ENCODE results near the gene DNAJC18.

The DNAJC18 gene

GRCh38 chr5:139402561-139403158 lies 36.7 kb downstream of the DNAJC18 start:
- peak; percentile 70 for DNase-seq

GRCh38 chr5:139401546-139401945 lies 37.8 kb downstream of the DNAJC18 start:
- DNase-seq: no peak

- no peak for DNase-seq
These were observed 39.7 kb downstream of the DNAJC18 start for GRCh38 chr5:139399501-139400121.

GRCh38 chr5:139397921-139398320 lies 41.4 kb downstream of the DNAJC18 start:
- no peak for DNase-seq

DNA sequence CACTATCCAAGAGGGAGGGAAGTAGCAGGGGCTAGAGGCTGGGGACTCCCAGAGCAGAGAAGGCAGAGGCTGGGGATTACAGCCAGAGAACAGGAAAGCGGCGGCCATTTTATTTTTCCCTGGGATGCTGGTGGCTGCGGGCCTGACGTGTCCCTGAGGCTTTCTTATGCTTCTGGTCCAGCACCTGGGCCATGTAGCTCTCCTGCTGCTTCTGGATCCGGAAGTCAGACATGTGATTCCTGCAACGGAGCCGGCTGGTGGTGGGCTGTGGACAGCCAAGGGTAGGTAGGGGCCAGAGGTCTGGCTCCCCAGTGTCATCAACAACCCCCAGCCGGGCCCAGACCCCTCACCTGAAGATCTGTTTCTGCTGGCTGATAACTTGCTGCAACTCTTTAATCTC lies 42.6 kb downstream of the DNAJC18 start:
- no peak for DNase-seq

GRCh38 chr5:139395844-139396640 lies 43.3 kb downstream of the DNAJC18 start:
- DNase-seq: no peak

GRCh38 chr5:139394654-139395566 lies 44.4 kb downstream of the DNAJC18 start, which contains the start of gene PROB1:
PROB1 (minus strand) TSS chr5:139395104; CDS start chr5:139395081, 23 bp downstream.
- DNase-seq: no peak

DNA sequence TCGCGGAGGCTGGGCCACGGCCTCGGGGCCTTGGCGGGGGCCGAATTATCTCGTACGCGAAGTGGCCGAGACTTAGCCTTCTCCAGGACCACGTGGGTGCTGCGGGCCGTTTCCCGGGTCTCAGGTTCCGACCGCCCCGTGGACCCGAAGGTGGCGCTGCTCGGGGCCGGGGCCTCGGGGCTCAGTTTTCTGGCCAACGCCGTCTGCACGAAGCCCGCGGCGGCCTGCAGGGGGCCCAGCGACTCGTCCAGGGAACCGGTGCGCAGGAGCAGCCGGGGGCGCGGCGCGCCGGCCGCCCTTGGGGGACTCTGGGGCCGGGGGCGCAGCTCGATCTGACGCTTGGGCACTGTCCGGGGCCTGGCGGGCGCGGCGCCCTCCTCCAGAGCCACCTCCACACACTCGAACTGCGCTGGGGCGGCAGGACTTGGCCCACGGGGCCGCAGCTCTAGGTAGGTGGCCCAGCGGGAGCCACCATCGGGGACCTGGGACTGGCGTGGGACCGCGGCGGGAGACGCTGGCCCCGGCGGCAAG lies 45.1 kb downstream of the DNAJC18 start:
- no peak for DNase-seq

DNA sequence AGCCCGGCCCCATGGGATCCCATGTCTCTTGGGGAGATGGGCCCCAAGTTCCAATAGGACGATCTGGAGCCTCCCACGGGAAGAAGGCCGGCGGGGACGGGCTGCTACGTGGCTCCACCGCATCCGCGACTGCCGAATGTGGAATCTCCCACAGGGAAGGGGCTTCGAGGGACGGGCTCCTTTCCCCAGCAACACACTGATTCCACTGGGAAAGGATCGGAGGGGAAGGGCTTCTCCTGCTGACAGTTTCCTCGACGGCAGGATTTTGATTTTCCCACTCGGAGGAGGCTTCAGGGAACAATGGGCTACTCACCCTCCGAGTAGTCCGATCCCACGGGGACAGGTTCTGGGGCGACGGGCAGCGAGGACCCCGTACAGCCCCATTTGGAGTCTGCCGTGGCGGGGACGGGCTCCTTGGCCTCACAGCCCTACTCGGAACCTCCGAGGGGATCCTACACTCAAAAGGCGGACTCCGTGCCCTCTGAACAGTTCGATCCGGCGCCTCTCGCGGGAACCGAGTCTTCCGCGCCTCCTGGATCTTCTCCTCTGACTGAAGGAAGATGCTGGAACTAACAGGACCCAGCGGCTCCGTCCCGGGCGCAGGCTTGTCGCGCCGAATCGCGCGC lies 45.7 kb downstream of the DNAJC18 start:
- no peak for DNase-seq

DNA sequence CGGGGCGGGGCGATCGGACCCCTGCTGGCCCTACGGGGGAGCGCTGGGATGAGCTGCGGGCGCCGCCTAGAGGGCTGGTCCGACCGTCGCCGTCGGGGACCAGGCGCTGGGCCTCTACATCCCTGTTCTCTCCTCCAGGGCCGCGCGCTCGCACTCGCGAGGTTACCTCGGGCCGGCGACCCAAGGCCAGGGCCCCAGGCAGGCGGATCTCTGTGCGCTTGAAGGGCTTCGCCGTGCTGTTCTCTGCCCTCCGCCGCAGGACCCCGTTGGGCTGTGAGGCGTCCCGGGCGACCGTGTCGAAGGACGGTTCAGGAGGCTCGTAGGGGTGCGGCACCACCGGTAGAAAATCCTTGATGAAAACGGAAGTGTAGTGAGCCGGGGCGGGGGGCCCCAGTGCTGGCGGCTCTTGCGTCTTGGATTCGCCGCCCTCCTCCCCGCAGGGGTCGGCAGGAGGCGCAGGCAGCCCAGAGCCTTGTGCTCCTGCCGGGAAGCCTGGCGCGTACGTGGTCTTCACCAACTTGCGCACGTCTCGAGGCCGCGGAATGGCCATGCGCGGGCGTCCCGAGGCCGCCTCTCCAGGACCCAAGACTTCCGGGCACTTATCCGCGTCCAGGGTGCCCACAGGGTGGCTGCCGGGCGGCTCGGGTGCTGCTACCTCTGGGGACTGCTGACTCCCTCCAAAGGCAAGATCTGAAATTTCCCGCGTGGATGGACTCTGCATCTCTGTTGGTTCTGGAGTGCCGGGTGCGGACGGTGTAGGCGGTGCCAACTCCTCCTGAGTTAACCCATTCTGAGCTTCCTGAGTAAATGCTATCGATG lies 46.4 kb downstream of the DNAJC18 start:
- peak; percentile 92 for DNase-seq

DNA sequence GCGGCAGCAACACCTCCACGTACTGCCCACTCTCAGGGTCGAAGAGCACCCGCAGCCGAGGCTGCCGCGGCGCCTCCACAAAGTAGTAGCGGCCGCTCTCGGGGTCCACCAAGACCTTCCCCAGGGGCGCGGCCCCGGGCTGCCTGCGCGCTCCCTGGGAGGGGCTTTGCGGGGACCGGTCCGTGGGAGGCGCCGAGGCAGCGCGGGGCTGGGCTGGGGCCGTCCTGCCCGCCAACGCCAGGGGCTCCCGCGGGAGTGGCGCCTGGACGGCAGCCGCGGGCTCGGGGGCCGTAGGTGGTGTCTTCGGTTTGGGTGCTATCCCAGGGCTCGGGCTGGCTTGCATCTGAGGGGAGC lies 47.0 kb downstream of the DNAJC18 start:
- no peak for DNase-seq

DNA sequence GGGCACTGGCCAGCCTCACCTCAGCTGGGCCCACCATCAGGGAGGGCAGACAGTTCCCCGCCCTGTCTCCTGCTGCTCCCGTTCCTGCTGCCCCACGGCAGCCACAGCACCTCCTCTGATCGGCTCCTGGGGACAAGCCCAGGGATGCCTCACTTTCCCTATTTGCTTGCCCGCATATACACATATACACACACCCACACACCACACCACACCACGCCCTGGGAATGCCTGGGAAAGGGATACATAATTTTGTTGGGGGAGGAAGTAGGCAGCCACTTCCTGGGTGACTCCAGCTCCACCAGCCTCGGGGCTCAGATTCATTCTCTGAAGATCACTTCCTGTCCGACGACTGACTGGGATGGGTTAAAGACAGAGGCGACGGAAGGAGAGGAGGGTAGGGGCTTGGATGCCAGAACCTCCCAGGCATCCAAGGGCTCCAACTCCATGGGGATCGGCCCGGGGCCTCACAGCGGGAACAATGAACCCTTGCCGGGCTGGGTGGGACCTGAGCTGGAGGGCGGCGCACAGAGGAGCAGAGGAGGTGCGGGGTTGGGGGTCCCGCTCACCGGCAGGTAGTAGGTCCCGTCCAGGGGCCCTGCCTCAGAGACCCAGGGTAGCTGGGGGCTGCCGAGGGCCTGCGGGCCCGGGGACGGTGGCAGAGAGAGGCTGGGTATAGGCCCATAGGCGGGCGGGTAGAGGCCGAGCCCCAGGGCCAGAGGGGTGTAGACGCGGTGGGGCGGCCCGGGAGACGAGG lies 47.6 kb downstream of the DNAJC18 start:
- DNase-seq: no peak

GRCh38 chr5:139390639-139391569 lies 48.4 kb downstream of the DNAJC18 start:
- no peak for DNase-seq

DNA sequence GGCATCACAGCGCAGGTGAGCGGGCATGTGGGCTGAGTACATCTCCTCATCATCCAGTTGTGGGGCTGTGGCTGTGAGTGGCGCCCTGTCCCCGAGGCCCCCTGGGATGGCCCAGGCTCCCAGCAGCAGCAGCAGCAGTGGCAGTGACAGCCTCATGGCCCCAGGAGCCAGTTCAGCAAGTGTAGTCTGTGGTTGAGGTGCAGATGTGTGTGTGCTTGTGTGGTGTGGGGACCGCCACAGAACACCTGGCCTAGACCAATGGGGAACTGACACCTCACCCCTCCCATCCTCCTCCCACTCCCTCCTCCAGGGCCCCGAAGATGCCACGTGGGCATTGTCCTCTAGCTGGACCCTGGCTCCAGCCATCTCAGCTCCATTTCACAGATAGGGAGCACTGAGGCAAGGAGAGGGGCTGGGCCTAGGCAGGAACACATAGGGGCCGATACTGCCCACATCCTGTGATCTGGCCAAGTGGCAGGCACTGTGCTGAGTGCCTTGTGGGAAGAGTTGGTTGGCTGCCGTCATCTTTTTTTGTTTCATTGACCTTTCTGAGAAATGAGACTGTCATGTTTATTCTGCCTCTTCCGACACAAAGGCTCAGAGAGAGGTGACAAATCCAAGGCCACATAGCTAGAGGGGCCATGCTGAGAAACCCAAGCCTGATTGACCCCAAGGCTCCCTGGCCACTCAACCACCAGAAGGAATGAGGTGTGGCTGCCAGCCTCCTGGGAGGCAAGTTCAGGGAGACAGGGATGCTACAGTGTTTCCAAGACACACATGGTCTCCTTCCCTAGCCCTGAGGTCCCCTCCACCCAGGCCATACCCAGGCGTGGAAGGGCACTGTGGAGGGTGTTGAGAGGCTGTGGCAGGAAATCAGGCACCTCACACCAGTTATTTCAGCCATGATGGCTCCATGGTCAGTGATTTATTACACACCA lies 49.4 kb downstream of the DNAJC18 start, which contains the start of gene MZB1:
Gene MZB1 (minus strand): TSS at position 213 of the 938 bp plus-strand sequence. CDS start 57 bp downstream, at position 156.
- DNase-seq: peak; percentile 74

- DNase-seq: peak; percentile 44
These were observed 51.0 kb downstream of the DNAJC18 start for GRCh38 chr5:139388198-139388821.

DNA sequence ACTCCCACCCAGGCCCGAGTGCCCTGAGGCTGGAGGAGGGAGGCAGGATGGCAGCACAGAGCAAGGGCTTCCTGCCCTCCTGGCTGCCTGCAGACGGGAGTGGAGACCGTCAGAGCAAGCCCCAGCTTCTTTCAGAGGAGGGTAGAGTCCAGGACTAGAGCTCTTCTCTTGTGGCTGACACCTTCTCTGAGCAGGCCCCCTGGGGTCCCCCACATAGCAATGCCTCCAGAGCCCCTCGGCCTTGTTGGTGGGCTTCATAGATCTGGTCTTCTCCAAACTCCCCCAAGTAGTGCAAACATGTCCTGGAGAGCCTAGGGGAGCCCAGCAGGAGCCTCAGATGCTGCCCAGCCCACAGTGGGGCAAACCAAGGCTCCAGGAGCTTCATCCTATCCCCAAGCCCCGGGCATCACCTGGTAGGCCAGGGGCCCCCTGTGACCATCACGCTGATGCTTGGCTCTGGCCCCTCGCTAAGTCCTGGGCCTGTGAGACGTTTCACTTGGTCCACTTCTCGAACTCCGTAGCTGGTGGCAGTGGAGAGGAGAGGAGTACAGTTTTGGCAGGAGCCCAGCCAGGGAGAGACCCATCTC lies 51.6 kb downstream of the DNAJC18 start:
- DNase-seq: peak; percentile 60

GRCh38 chr5:139386956-139387355 lies 52.4 kb downstream of the DNAJC18 start:
- peak; percentile 27 for DNase-seq
